Measurements from ENCODE around the gene KRIT1.

GRCh38 chr7:92251181-92251580, 5.5 kb upstream of the KRIT1 start:
- TF ChIP-seq CTCF (IDR thresholded peaks at IDR 0.05) = no peak
- TF ChIP-seq EZH2 (IDR thresholded peaks at IDR 0.05) = no peak
